ENCODE measurements around the gene FMO3. TPM values are rescaled to one million over a fixed set of nuclear protein-coding genes. Genes with fewer than 3 reads are reported as not detected.

FMO3 gene
- total and polyA plus RNA-seq, 9 donors: 0.15 to 1.7 (median 0.68) TPM; not detected in 1

GRCh38 chr1:171138980-171139379 is 48.3 kb downstream of the FMO3 start:
- intact Hi-C loops (cut with DNase I): no loop called here
- 35 to 53% (median 43%) methylated on average over 2 of the region's 2 CpGs for WGBS, 3 donors
- H3K4me3 ChIP-seq: no peak overlapping the region
- H3K27me3 ChIP-seq: no peaks in the 10 kb centered on the region
- H3K9me3 ChIP-seq: no peaks in the 10 kb centered on the region
- TF ChIP-seq, protein P1, sequence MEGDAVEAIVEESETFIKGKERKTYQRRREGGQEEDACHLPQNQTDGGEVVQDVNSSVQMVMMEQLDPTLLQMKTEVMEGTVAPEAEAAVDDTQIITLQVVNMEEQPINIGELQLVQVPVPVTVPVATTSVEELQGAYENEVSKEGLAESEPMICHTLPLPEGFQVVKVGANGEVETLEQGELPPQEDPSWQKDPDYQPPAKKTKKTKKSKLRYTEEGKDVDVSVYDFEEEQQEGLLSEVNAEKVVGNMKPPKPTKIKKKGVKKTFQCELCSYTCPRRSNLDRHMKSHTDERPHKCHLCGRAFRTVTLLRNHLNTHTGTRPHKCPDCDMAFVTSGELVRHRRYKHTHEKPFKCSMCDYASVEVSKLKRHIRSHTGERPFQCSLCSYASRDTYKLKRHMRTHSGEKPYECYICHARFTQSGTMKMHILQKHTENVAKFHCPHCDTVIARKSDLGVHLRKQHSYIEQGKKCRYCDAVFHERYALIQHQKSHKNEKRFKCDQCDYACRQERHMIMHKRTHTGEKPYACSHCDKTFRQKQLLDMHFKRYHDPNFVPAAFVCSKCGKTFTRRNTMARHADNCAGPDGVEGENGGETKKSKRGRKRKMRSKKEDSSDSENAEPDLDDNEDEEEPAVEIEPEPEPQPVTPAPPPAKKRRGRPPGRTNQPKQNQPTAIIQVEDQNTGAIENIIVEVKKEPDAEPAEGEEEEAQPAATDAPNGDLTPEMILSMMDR (IDR thresholded peaks at IDR 0.05): no peak
- no peak for TF ChIP-seq EP300 (IDR thresholded peaks at IDR 0.05)
- TF ChIP-seq POLR2A (IDR thresholded peaks at IDR 0.05): no peak
- DNase-seq: no peak
- no peaks in the 10 kb centered on the region for H3K36me3 ChIP-seq
- peaks cover 7% of the 10 kb centered on the region for H3K4me1 ChIP-seq (ENCODE audit: insufficient read depth)
- no peak overlapping the region for H3K27ac ChIP-seq

GRCh38 chr1:171139890-171140289 is 49.2 kb downstream of the FMO3 start:
- 80 to 91% (median 81%) methylated on average over 4 of the region's 4 CpGs for WGBS, 3 donors
- DNase-seq: peak in 2 of 5 donors; percentile 13 to 39
- Histone ChIP-seq H3K27me3 (no peaks in the 10 kb centered on the region), H3K4me3 (no peak overlapping the region), H3K4me1 (ENCODE audit: insufficient read depth) (peaks cover 7% of the 10 kb centered on the region), H3K9me3 (no peaks in the 10 kb centered on the region), H3K36me3 (no peaks in the 10 kb centered on the region), H3K27ac (peak overlapping the region in 1 of 2 donors; percentile 51)
- intact Hi-C loops (cut with DNase I): loop anchor here in 2 of 4 donors (5.0 to 10.0 kb wide), 2 partner anchors 47 to 75 kb away; partner anchors contain the start of gene FMO2 (in 1 of the 2)
- TF ChIP-seq POLR2A (IDR thresholded peaks at IDR 0.05): no peak
- TF ChIP-seq, protein P1 (IDR thresholded peaks at IDR 0.05): no peak
- no peak for TF ChIP-seq EP300 (IDR thresholded peaks at IDR 0.05)

GRCh38 chr1:171140401-171140800 is 49.7 kb downstream of the FMO3 start:
- Histone ChIP-seq H3K27me3 (no peaks in the 10 kb centered on the region), H3K9me3 (no peaks in the 10 kb centered on the region), H3K27ac (peak overlapping the region in 1 of 2 donors; percentile 51), H3K36me3 (no peaks in the 10 kb centered on the region), H3K4me1 (ENCODE audit: insufficient read depth) (peaks cover 7% of the 10 kb centered on the region), H3K4me3 (no peak overlapping the region)
- WGBS, 3 donors: 30 to 50% (median 47%) methylated on average over 5 of the region's 5 CpGs
- peak in 4 of 5 donors; percentile 19 to 35 (median 24) for DNase-seq
- intact Hi-C loops (cut with DNase I): loop anchor here in 2 of 4 donors (5.0 to 10.0 kb wide), 2 partner anchors 47 to 74 kb away; partner anchors contain the start of gene FMO2 (in 1 of the 2)
- no peak for TF ChIP-seq EP300 (IDR thresholded peaks at IDR 0.05)
- TF ChIP-seq, protein P1 (IDR thresholded peaks at IDR 0.05): no peak
- no peak for TF ChIP-seq POLR2A (IDR thresholded peaks at IDR 0.05)

GRCh38 chr1:171140956-171141687 is 50.4 kb downstream of the FMO3 start:
- intact Hi-C loops (cut with DNase I): loop anchor here in 2 of 4 donors (5.0 to 10.0 kb wide), 2 partner anchors 46 to 74 kb away; partner anchors contain the start of gene FMO2 (in 1 of the 2)
- TF ChIP-seq EP300 (IDR thresholded peaks at IDR 0.05) (no peak), POLR2A (IDR thresholded peaks at IDR 0.05) (no peak)
- TF ChIP-seq, protein P1 (IDR thresholded peaks at IDR 0.05): no peak
- no peaks in the 10 kb centered on the region for H3K9me3 ChIP-seq
- H3K27me3 ChIP-seq: no peaks in the 10 kb centered on the region
- peaks cover 7% of the 10 kb centered on the region for H3K4me1 ChIP-seq (ENCODE audit: insufficient read depth)
- no peaks in the 10 kb centered on the region for H3K36me3 ChIP-seq
- WGBS, 3 donors: 7 to 10% (median 7%) methylated on average over 4 of the region's 4 CpGs
- peak overlapping the region in 1 of 2 donors; percentile 51 for H3K27ac ChIP-seq
- H3K4me3 ChIP-seq: no peak overlapping the region
- no peak for DNase-seq

All from ovary (tissue), 9 donors.